ENCODE data around the gene MPHOSPH10.
A peak's percentile ranks its signal among the peaks of the same experiment; 100 is the strongest.

- peak in 1 of 3 donors; percentile 77 for TF ChIP-seq POLR2A (IDR thresholded peaks at IDR 0.05)
- TF ChIP-seq, protein P1, sequence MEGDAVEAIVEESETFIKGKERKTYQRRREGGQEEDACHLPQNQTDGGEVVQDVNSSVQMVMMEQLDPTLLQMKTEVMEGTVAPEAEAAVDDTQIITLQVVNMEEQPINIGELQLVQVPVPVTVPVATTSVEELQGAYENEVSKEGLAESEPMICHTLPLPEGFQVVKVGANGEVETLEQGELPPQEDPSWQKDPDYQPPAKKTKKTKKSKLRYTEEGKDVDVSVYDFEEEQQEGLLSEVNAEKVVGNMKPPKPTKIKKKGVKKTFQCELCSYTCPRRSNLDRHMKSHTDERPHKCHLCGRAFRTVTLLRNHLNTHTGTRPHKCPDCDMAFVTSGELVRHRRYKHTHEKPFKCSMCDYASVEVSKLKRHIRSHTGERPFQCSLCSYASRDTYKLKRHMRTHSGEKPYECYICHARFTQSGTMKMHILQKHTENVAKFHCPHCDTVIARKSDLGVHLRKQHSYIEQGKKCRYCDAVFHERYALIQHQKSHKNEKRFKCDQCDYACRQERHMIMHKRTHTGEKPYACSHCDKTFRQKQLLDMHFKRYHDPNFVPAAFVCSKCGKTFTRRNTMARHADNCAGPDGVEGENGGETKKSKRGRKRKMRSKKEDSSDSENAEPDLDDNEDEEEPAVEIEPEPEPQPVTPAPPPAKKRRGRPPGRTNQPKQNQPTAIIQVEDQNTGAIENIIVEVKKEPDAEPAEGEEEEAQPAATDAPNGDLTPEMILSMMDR (IDR thresholded peaks at IDR 0.05) = no peak
Measured at GRCh38 chr2:71129902-71130151, 607 bp upstream of the MPHOSPH10 start.

All from body of pancreas (tissue), 4 donors.